Measurements from ENCODE around the gene RNF103. TPM values are rescaled to one million over a fixed set of nuclear protein-coding genes. Genes with fewer than 3 reads are reported as not detected.

Gene RNF103
- total and polyA plus RNA-seq, 4 donors = 15.4 to 38.2 (median 19.4) TPM

- H3K4me1 ChIP-seq (ENCODE audit: control insufficient read depth in 4 of 4, insufficient read depth in 4 of 4, low read length in 3 of 4) = no peaks in the 10 kb centered on the region
- no peak for TF ChIP-seq SP1 (IDR thresholded peaks at IDR 0.05)
- TF ChIP-seq GABPA (IDR thresholded peaks at IDR 0.05 in 1 of 2, conservative IDR thresholded peaks at IDR 0.05 in 1 of 2) = no peak
- TF ChIP-seq MAX (IDR thresholded peaks at IDR 0.05) = no peak
- no peak for TF ChIP-seq FOXA1 (IDR thresholded peaks at IDR 0.05)
- no peak for TF ChIP-seq CTCF (IDR thresholded peaks at IDR 0.05; ENCODE audit: low read depth, low read length, missing input control)
- TF ChIP-seq NR2F2 (IDR thresholded peaks at IDR 0.05) = no peak
- TF ChIP-seq YY1 (IDR thresholded peaks at IDR 0.05) = no peak
- TF ChIP-seq REST (IDR thresholded peaks at IDR 0.05) = no peak
- no peak for TF ChIP-seq EGR1 (IDR thresholded peaks at IDR 0.05; ENCODE audit: low read depth in 2 of 2)
- no peaks in the 10 kb centered on the region for H3K27me3 ChIP-seq (ENCODE audit: control insufficient read depth in 4 of 4, insufficient read depth in 4 of 4, low read length in 3 of 4)
- peaks cover 5 to 48% (median 42%) of the 10 kb centered on the region in 4 donors for H3K36me3 ChIP-seq (ENCODE audit: control insufficient read depth in 4 of 4, insufficient read depth in 3 of 4, low read depth in 1 of 4, low read length in 3 of 4)
- no peak overlapping the region for H3K27ac ChIP-seq (ENCODE audit: low read depth in 1 of 2, low read length in 2 of 2)
- H3K9me3 ChIP-seq (ENCODE audit: control insufficient read depth in 4 of 4, low read length in 3 of 4) = no peaks in the 10 kb centered on the region
- no peak overlapping the region for H3K9ac ChIP-seq (ENCODE audit: low read depth in 1 of 2, low read length in 2 of 2)
- DNase-seq (ENCODE audit: low spot score) = no peak
- no peak overlapping the region for H3K4me3 ChIP-seq (ENCODE audit: low read depth in 1 of 3, low read length in 3 of 3)
- 94% methylated on average over 2 of the region's 2 CpGs for WGBS
Observed at GRCh38 chr2:86608832-86609410, 14.7 kb downstream of the RNF103 start.

- H3K36me3 ChIP-seq (ENCODE audit: control insufficient read depth in 4 of 4, insufficient read depth in 3 of 4, low read depth in 1 of 4, low read length in 3 of 4) = peaks cover 5 to 26% (median 20%) of the 10 kb centered on the region in 4 donors
- H3K4me1 ChIP-seq (ENCODE audit: control insufficient read depth in 4 of 4, insufficient read depth in 4 of 4, low read length in 3 of 4) = no peaks in the 10 kb centered on the region
- no peak overlapping the region for H3K27ac ChIP-seq (ENCODE audit: low read depth in 1 of 2, low read length in 2 of 2)
- no peak for DNase-seq (ENCODE audit: low spot score)
- 85% methylated on average over 4 of the region's 4 CpGs for WGBS
- no peak overlapping the region for H3K4me3 ChIP-seq (ENCODE audit: low read depth in 1 of 3, low read length in 3 of 3)
- no peak overlapping the region for H3K9ac ChIP-seq (ENCODE audit: low read depth in 1 of 2, low read length in 2 of 2)
- H3K27me3 ChIP-seq (ENCODE audit: control insufficient read depth in 4 of 4, insufficient read depth in 4 of 4, low read length in 3 of 4) = no peaks in the 10 kb centered on the region
- H3K9me3 ChIP-seq (ENCODE audit: control insufficient read depth in 4 of 4, low read length in 3 of 4) = no peaks in the 10 kb centered on the region
- TF ChIP-seq REST (IDR thresholded peaks at IDR 0.05) = no peak
- TF ChIP-seq NR2F2 (IDR thresholded peaks at IDR 0.05) = no peak
- no peak for TF ChIP-seq JUND (IDR thresholded peaks at IDR 0.05)
- no peak for TF ChIP-seq TAF1 (conservative IDR thresholded peaks at IDR 0.05)
- TF ChIP-seq SP1 (IDR thresholded peaks at IDR 0.05) = no peak
- TF ChIP-seq GABPA (IDR thresholded peaks at IDR 0.05 in 1 of 2, conservative IDR thresholded peaks at IDR 0.05 in 1 of 2) = no peak
- no peak for TF ChIP-seq HNF4A (conservative IDR thresholded peaks at IDR 0.05)
- no peak for TF ChIP-seq ATF3 (IDR thresholded peaks at IDR 0.05)
- TF ChIP-seq MAX (IDR thresholded peaks at IDR 0.05) = no peak
- no peak for TF ChIP-seq CTCF (IDR thresholded peaks at IDR 0.05; ENCODE audit: low read depth, low read length, missing input control)
- no peak for TF ChIP-seq EGR1 (IDR thresholded peaks at IDR 0.05; ENCODE audit: low read depth in 2 of 2)
- TF ChIP-seq RXRA (IDR thresholded peaks at IDR 0.05) = no peak
- TF ChIP-seq ZBTB33 (IDR thresholded peaks at IDR 0.05) = no peak
- TF ChIP-seq RAD21 (IDR thresholded peaks at IDR 0.05) = no peak
- no peak for TF ChIP-seq HNF4G (IDR thresholded peaks at IDR 0.05)
Observed at GRCh38 chr2:86603905-86604304, 19.8 kb downstream of the RNF103 start.

All from liver (tissue), 9 donors.